Right atrium auricular region (tissue), 2 donors: ENCODE results near the gene MOV10. TPM values are rescaled to one million over a fixed set of nuclear protein-coding genes. Genes with fewer than 3 reads are reported as not detected.
"Not testable (repeated sequence)": the region's sequence is repeated elsewhere in the genome, so short reads cannot be mapped to it uniquely, and the experiment has no call there.

Experiments
- DNase-seq: peaks from one replicate; pipeline ENCODE4 v3.0.0-alpha.2; 2019; ENCODE audit warnings: low spot score
- H3K27ac ChIP-seq, 2 donors: fragments of 200-600 bp; sonication (generic); 1 replicate in 1 of 2; 2 replicates in 1 of 2; pipeline ENCODE4 v1.5.1; 2016 to 2019
- H3K27me3 ChIP-seq, 2 donors: fragments of 200-600 bp; sonication (generic); one replicate each; pipeline versions ENCODE4 v1.5.1 to v1.6.0; 2017 to 2019
- H3K36me3 ChIP-seq: fragments of 200-600 bp; sonication (generic); one replicate; pipeline ENCODE4 v1.5.1; 2016
- H3K4me1 ChIP-seq, 2 donors: fragments of 200-600 bp; sonication (generic); one replicate each; pipeline versions ENCODE4 v1.5.1 to v1.6.0; 2017 to 2019
- H3K4me3 ChIP-seq, 2 donors: fragments of 200-600 bp; sonication (generic); 1 replicate in 1 of 2; 2 replicates in 1 of 2; pipeline ENCODE4 v1.5.1; 2017 to 2019; ENCODE audit warnings: mild to moderate bottlenecking in 1 of 2, moderate library complexity in 1 of 2
- H3K9me3 ChIP-seq, 2 donors: fragments of 200-600 bp; sonication (generic); one replicate each; pipeline ENCODE4 v1.5.1; 2019
- CTCF ChIP-seq, 2 donors: fragments of 200-600 bp; sonication (generic); IDR thresholded peaks; one replicate each; pipeline ENCODE4 v1.5.1; 2019; ENCODE audit warnings: antibody characterized with exemption in 2 of 2
- total RNA-seq, 2 donors: library from RNA; depleted of rRNA; stranded (reverse); fragments of >200 nt; gene quantifications; one replicate each; pipeline ENCODE4 v1.1.0, GENCODE V29; 2016

MOV10 gene
- total RNA-seq, 2 donors from 2014 or later = 10.5 to 11.4 TPM

DNA sequence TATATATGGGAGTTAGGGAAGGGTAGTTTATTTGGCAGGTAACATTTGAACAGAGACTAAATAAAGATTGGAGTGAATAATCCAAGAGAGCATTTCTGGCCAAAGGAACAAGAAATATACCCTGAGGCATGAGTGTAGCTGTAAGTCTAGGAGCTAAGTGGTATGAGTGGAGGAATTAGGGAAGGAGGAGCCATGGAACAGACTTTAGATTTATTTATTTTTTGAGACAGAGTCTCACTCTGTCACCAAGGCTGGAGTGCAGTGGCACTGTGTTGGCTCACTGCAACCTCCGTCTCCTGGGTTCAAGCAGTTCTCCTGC lies 36.4 kb upstream of the MOV10 start:
- H3K4me1 ChIP-seq = peaks cover 0 to 31% of the 10 kb centered on the region in 2 donors
- TF ChIP-seq CTCF (IDR thresholded peaks at IDR 0.05) = no peak
- H3K27ac ChIP-seq = no peak overlapping the region
- no peaks in the 10 kb centered on the region for H3K9me3 ChIP-seq
- no peaks in the 10 kb centered on the region for H3K36me3 ChIP-seq
- H3K27me3 ChIP-seq = no peaks in the 10 kb centered on the region
- no peak for DNase-seq
- no peak overlapping the region for H3K4me3 ChIP-seq

GRCh38 chr1:112640437-112640836 lies 34.0 kb upstream of the MOV10 start:
- DNase-seq, H3K9me3 ChIP-seq, H3K4me3 ChIP-seq, H3K27ac ChIP-seq, H3K27me3 ChIP-seq, H3K36me3 ChIP-seq: not testable (repeated sequence)
- H3K4me1 ChIP-seq = peaks cover 0 to 22% of the 10 kb centered on the region in 2 donors

DNA sequence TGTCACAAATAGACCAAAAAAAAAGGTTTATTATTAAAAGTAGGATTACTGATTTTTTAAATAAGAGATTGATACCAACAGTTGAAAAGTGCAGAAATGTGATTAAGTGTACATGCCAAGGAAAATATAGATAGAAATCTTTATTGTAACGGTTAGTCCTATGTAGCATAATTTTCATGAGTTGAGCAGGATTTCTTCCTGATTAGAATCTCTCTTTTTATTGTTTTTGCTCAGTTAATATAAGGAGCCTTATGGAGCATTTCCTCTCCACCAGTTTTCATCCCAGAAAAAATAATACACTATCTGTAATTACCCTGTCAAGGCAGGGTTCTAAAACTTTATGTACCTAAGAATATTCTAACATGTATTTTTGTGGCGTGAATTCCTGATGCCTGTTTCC lies 31.4 kb upstream of the MOV10 start:
- Histone ChIP-seq H3K9me3 (no peaks in the 10 kb centered on the region), H3K36me3 (peaks cover 7% of the 10 kb centered on the region), H3K27ac (no peak overlapping the region), H3K4me3 (no peak overlapping the region), H3K4me1 (no peaks in the 10 kb centered on the region), H3K27me3 (no peaks in the 10 kb centered on the region)
- TF ChIP-seq CTCF (IDR thresholded peaks at IDR 0.05) = no peak
- no peak for DNase-seq

GRCh38 chr1:112646225-112646624 lies 28.2 kb upstream of the MOV10 start:
- Histone ChIP-seq H3K4me1 (no peaks in the 10 kb centered on the region), H3K9me3 (no peaks in the 10 kb centered on the region), H3K27ac (no peak overlapping the region), H3K27me3 (no peaks in the 10 kb centered on the region), H3K36me3 (peaks cover 33% of the 10 kb centered on the region), H3K4me3 (no peak overlapping the region)
- DNase-seq = no peak
- TF ChIP-seq CTCF (IDR thresholded peaks at IDR 0.05) = no peak

DNA sequence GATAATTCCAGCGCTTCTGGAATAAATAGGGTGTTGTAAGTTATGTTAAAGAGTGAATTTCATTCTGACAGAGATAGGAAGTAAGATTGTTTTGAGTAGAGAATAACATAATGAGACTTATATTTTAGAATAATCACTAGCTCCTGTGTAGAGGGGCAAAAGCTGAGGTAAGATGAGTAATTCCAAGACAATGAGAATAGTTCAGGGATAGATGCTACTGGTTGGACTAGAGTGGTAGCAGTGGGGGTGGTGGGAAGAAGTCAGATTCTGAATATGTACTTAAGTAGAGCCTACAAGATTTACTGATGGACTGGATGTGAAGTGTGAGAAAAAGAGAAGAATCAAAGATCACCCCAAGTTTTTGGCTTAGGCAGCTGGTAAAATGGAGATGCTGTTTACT lies 23.3 kb upstream of the MOV10 start:
- no peaks in the 10 kb centered on the region for H3K9me3 ChIP-seq
- H3K36me3 ChIP-seq = peaks cover 45% of the 10 kb centered on the region
- H3K4me3 ChIP-seq = no peak overlapping the region
- no peak overlapping the region for H3K27ac ChIP-seq
- TF ChIP-seq CTCF (IDR thresholded peaks at IDR 0.05) = no peak
- no peaks in the 10 kb centered on the region for H3K4me1 ChIP-seq
- no peaks in the 10 kb centered on the region for H3K27me3 ChIP-seq
- no peak for DNase-seq

DNA sequence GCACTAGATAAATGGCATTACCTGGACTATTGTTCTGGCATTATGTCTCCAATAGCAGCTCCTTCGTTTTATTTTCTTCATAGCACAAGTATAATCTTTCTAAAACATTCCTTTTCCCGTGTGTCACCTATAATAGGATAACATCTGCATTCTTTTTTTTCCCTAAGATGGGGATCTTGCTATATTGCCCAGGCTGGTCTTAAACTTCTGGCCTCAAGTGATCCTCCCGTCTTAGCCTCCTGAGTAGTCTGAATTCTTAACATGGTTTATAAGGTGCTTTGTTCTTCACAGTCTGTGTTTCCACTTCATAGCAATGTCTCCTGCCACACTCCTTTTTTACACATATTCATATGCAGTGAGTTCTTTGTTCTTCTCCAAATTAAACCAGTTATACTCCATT lies 8.6 kb upstream of the MOV10 start:
- H3K4me3 ChIP-seq = no peak overlapping the region
- H3K9me3 ChIP-seq = no peaks in the 10 kb centered on the region
- H3K4me1 ChIP-seq = no peaks in the 10 kb centered on the region
- peaks cover 78% of the 10 kb centered on the region for H3K36me3 ChIP-seq
- no peak overlapping the region for H3K27ac ChIP-seq
- no peak for TF ChIP-seq CTCF (IDR thresholded peaks at IDR 0.05)
- DNase-seq = no peak
- no peaks in the 10 kb centered on the region for H3K27me3 ChIP-seq
